ENCODE results near the gene SCPEP1.

- TF ChIP-seq CTCF (conservative IDR thresholded peaks at IDR 0.05 in 1 of 2, IDR thresholded peaks at IDR 0.05 in 1 of 2; ENCODE audit: low read depth in 1 of 2, low read length in 2 of 2): no peak
- TF ChIP-seq EZH2 (IDR thresholded peaks at IDR 0.05; ENCODE audit: low read length, missing control alignments): no peak
These were observed 1.2 kb downstream of the SCPEP1 start for GRCh38 chr17:56979091-56979480.
